OCI-LY7 (cell line): Measurements from ENCODE around the gene AOPEP. TPM values are rescaled to one million over a fixed set of nuclear protein-coding genes. Genes with fewer than 3 reads are reported as not detected.

ENCODE experiments used
- BruUV-seq: library from RNA; stranded (reverse); fragments of 400-500 nt; replicated peaks from 2 replicates; lab custom pipeline; 2021; lab: Mats Ljungman, UMichigan
- CTCF ChIA-PET: fragments of 300-600 bp; sonication (Branson Sonifier 250); formaldehyde crosslinking; loops from one replicate; lab custom pipeline; 2022; ENCODE audit warnings: antibody characterized with exemption; ENCODE audit not compliant: unreplicated experiment; lab: Charles Lee
- POLR2A ChIA-PET: fragments of 300-600 bp; sonication (Branson Sonifier 250); formaldehyde crosslinking; loops from one replicate; lab custom pipeline; 2022; ENCODE audit warnings: antibody characterized with exemption; lab: Charles Lee
- DNase-seq: peaks from one replicate; pipeline ENCODE4 v3.0.0-alpha.2; 2015; ENCODE audit warnings: low spot score
- H2AFZ ChIP-seq: fragments of 200-600 bp; sonication (generic), shearing (Covaris generic); 2 replicates; pipeline ENCODE4 v1.6.1; 2014; ENCODE audit warnings: mild to moderate bottlenecking, antibody characterized with exemption, low read length, moderate library complexity
- H3K27ac ChIP-seq: fragments of 200-600 bp; sonication (generic); 2 replicates; pipeline ENCODE4 v1.5.1; 2014; ENCODE audit warnings: mixed run types, low read depth, mild to moderate bottlenecking, moderate library complexity, low read length, inconsistent platforms; ENCODE audit not compliant: poor library complexity, severe bottlenecking
- H3K36me3 ChIP-seq: fragments of 200-600 bp; sonication (generic); 2 replicates; pipeline ENCODE4 v1.6.1; 2014; ENCODE audit warnings: mild to moderate bottlenecking, antibody characterized with exemption, low read length, moderate library complexity, mixed read lengths; ENCODE audit not compliant: insufficient read depth
- H3K4me1 ChIP-seq: fragments of 200-600 bp; sonication (generic); 2 replicates; pipeline ENCODE4 v1.5.1; 2014; ENCODE audit warnings: mild to moderate bottlenecking, low read length; ENCODE audit not compliant: insufficient read depth, poor library complexity, severe bottlenecking
- H3K4me2 ChIP-seq: fragments of 200-600 bp; sonication (generic); 2 replicates; pipeline ENCODE4 v1.6.1; 2014; ENCODE audit warnings: mild to moderate bottlenecking, low read length
- H3K4me3 ChIP-seq: fragments of 200-600 bp; sonication (generic); 2 replicates; pipeline ENCODE4 v1.5.1; 2014; ENCODE audit warnings: mild to moderate bottlenecking, low read depth, low read length; ENCODE audit not compliant: poor library complexity, severe bottlenecking
- H3K79me2 ChIP-seq: fragments of 200-600 bp; sonication (generic); 2 replicates; pipeline ENCODE4 v1.6.1; 2016; ENCODE audit warnings: low read depth, mild to moderate bottlenecking, low read length, moderate library complexity, mixed read lengths; ENCODE audit not compliant: insufficient read depth
- H3K9me2 ChIP-seq: fragments of 200-600 bp; sonication (generic); 2 replicates; pipeline ENCODE4 v1.6.1; 2016; ENCODE audit warnings: mild to moderate bottlenecking, low read length, mixed read lengths; ENCODE audit not compliant: insufficient read depth
- H3K9me3 ChIP-seq: fragments of 200-600 bp; sonication (generic); 2 replicates; pipeline ENCODE4 v1.6.1; 2014; ENCODE audit warnings: mild to moderate bottlenecking, mixed run types, low read length, mixed read lengths
- H4K20me1 ChIP-seq: fragments of 200-600 bp; sonication (generic); 2 replicates; pipeline ENCODE4 v1.6.1; 2014; ENCODE audit warnings: mild to moderate bottlenecking, antibody characterized with exemption, low read length, moderate library complexity, mixed read lengths; ENCODE audit not compliant: insufficient read depth
- EZH2phosphoT487 ChIP-seq: fragments of 200-600 bp; sonication (generic); IDR thresholded peaks from 2 replicates; pipeline ENCODE4 v1.6.1; 2018; ENCODE audit warnings: low read depth, borderline replicate concordance, mild to moderate bottlenecking, mixed run types, antibody characterized with exemption, low read length, moderate library complexity, mixed read lengths
- intact Hi-C: fragments of 100-400 bp; cut with micrococcal nuclease; formaldehyde crosslinking; loops from one replicate; pipeline ENCODE4 v1.10.0; 2022; ENCODE audit not compliant: unreplicated experiment
- total RNA-seq, 2 experiments: library from RNA; depleted of rRNA in 1 of 2; stranded (reverse); fragments of >200 nt in 1 of 2; shearing (Covaris generic) in 1 of 2; gene quantifications; 2 replicates each; pipeline ENCODE4 v1.2.3, GENCODE V29; 2014 to 2022
- TF ChIP-seq, protein P1 (sequence below): fragments of 200-600 bp; sonication (generic); conservative IDR thresholded peaks from 2 replicates; pipeline ENCODE4 v1.5.1; 2014; ENCODE audit warnings: mild to moderate bottlenecking, antibody characterized with exemption, low read length, moderate library complexity, mixed read lengths

The AOPEP gene
- total RNA-seq, 2 experiments from 2014 or later, result 17.3 to 24.3 TPM

DNA sequence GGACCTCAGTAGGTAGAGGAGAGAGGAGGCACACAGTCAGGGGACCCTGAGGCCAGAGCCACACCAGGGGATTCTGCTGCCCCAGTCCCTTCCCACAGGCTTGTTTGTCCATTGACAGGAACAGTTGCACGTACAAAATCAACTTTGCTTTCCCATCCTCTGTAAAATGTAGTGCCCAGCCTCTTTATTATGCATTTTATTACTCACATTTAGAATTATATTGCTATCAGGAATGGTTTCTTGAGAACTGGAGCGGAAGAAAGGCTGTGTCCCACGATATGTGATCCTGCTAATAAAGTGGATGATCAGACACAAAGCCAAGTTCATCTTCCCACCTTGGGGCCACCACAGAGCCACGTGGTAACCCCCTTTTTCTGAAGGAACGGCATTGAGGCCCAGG, 313.6 kb downstream of the AOPEP start:
- H3K4me2 ChIP-seq, result no peak overlapping the region
- no peaks in the 10 kb centered on the region for H3K4me1 ChIP-seq
- H3K9me3 ChIP-seq, result no peaks in the 10 kb centered on the region
- no peaks in the 10 kb centered on the region for H4K20me1 ChIP-seq
- H3K9me2 ChIP-seq, result no peaks in the 10 kb centered on the region
- H3K79me2 ChIP-seq, result no peaks in the 10 kb centered on the region
- no peaks in the 10 kb centered on the region for H3K36me3 ChIP-seq
- DNase-seq, result no peak
- ChIA-PET CTCF (no interaction called here), POLR2A (interaction anchor here (1.0 kb wide), 1 partner anchor 9 kb away, joined by 3 read pairs; no protein-coding TSS in a partner anchor)
- no peak overlapping the region for H3K4me3 ChIP-seq
- no peak overlapping the region for H2AFZ ChIP-seq
- BruUV-seq, result no TSS peak
- intact Hi-C loops, result no loop called here
- TF ChIP-seq, protein P1, sequence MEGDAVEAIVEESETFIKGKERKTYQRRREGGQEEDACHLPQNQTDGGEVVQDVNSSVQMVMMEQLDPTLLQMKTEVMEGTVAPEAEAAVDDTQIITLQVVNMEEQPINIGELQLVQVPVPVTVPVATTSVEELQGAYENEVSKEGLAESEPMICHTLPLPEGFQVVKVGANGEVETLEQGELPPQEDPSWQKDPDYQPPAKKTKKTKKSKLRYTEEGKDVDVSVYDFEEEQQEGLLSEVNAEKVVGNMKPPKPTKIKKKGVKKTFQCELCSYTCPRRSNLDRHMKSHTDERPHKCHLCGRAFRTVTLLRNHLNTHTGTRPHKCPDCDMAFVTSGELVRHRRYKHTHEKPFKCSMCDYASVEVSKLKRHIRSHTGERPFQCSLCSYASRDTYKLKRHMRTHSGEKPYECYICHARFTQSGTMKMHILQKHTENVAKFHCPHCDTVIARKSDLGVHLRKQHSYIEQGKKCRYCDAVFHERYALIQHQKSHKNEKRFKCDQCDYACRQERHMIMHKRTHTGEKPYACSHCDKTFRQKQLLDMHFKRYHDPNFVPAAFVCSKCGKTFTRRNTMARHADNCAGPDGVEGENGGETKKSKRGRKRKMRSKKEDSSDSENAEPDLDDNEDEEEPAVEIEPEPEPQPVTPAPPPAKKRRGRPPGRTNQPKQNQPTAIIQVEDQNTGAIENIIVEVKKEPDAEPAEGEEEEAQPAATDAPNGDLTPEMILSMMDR, result no peak
- TF ChIP-seq EZH2phosphoT487, result no peak
- no peak overlapping the region for H3K27ac ChIP-seq

DNA sequence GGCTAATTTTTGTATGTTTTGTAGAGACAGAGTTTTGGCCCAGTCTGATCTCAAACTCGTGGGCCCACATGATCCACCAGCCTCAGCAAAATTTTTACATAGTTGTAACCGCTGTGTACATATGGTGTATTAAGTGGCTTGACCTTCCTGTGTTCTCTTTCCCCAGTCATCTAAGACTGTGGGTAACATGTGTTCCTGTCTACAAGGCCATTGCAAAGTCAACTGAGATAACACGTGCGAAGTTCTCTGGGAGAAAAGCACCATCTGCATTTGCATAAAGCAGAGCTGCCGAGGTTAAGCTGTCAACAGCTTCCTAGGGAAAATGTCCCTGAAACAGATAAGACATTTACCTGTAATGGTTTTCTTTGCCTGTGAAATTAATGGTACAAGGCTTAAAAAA, 317.3 kb downstream of the AOPEP start:
- ChIA-PET POLR2A (interaction anchor here (0.9 kb wide), 1 partner anchor 10 kb away, joined by 3 read pairs; no protein-coding TSS in a partner anchor), CTCF (no interaction called here)
- H2AFZ ChIP-seq, result no peak overlapping the region
- H3K36me3 ChIP-seq, result no peaks in the 10 kb centered on the region
- no peaks in the 10 kb centered on the region for H3K79me2 ChIP-seq
- no peak overlapping the region for H3K27ac ChIP-seq
- no peaks in the 10 kb centered on the region for H3K9me3 ChIP-seq
- no peak for DNase-seq
- H3K4me2 ChIP-seq, result no peak overlapping the region
- intact Hi-C loops, result no loop called here
- no peaks in the 10 kb centered on the region for H3K9me2 ChIP-seq
- TF ChIP-seq, protein P1, result no peak
- TF ChIP-seq EZH2phosphoT487, result no peak
- H3K4me3 ChIP-seq, result no peak overlapping the region
- no peaks in the 10 kb centered on the region for H4K20me1 ChIP-seq
- no TSS peak for BruUV-seq
- H3K4me1 ChIP-seq, result no peaks in the 10 kb centered on the region

DNA sequence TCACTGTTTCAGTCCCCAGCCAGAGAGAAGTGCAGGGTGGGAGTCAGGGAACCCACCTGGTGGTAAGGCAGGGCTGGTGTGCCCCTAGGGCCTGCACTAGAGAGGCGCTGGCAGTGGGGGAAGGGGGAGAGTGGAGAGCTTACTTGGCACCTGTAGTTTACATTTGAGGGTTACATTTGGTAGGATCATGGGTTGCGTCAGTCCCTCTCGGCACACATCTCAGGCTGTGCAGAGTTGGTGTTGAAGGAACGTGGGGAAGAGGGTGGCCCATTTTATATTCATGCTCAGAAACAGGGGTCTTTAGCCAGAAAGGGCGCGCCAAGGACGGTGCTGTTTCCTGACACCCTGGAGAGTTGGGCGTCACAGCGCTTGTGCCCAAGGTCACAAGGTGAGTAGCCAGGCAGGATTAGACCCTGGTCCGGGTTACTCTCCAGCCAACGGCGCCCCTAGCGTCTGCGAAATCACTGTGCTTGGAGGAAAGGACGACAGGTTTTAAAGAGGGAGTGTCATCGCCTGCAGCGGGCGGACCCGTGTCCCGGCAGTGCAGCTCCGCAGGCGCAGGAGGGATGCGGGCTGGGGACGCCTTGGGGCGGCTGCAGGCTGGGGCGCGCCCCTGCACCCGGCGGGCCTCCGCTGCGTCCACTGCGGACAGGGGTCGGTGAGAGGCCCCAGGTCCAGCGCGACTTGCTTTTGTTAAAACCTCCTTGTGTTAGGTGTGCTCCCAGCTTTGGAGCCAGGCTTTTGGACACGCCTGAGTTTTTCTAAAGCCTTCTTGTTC, 318.4 kb downstream of the AOPEP start:
- POLR2A ChIA-PET, result no interaction called here
- DNase-seq, result no peak
- CTCF ChIA-PET, result no interaction called here
- no peak overlapping the region for H3K4me3 ChIP-seq
- no peaks in the 10 kb centered on the region for H3K36me3 ChIP-seq
- no peaks in the 10 kb centered on the region for H3K4me1 ChIP-seq
- H3K79me2 ChIP-seq, result no peaks in the 10 kb centered on the region
- no peak overlapping the region for H2AFZ ChIP-seq
- H4K20me1 ChIP-seq, result no peaks in the 10 kb centered on the region
- intact Hi-C loops, result no loop called here
- no peaks in the 10 kb centered on the region for H3K9me2 ChIP-seq
- no peak overlapping the region for H3K4me2 ChIP-seq
- no peaks in the 10 kb centered on the region for H3K9me3 ChIP-seq
- no peak overlapping the region for H3K27ac ChIP-seq
- no TSS peak for BruUV-seq
- TF ChIP-seq, protein P1, result no peak
- TF ChIP-seq EZH2phosphoT487, result no peak
